CMK (cell line): Measurements from ENCODE around the gene SH2D5.

Source experiments
- DNase-seq: peaks from one replicate; pipeline ENCODE4 v3.0.0-alpha.2; 2010; ENCODE audit warnings: low read depth

SH2D5 gene

DNA sequence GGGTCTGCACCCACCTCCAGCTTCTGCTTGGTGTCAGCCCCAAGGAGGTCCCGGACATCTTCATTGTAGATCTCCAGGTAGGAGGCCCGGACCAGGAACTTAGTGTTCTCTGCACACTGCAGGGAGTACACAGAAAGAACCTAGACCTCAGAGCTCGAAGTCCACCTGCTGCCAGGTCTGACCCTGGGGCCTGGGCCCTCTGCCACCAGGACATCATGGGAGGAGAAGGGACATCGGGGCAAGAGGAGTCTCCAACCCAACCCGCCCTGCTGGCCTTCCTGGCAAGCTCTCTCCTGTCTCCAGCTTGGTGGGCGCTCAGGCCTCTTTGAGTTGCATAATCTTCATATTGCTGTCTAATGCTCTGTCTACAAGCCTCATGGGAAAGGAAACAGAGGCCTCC lies 19.1 kb downstream of the SH2D5 start:
- no peak for DNase-seq

DNA sequence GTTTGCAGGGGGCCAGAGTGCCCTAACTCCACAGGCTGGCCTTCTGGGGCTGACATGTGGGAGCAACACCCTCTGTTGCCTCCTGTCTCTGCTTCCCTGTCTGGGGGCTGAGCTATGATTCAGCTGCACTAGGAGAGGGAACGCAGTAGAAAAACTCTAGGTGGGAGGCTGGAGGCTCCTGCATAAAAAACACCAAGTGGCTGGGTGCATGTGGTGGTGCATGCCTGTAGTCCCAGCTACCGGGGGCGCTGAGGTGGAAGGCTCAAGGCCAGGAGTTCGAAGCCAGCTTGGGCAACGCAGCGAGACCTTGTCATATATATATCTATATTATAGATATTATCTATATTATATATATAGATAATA lies 20.3 kb downstream of the SH2D5 start:
- no peak for DNase-seq

DNA sequence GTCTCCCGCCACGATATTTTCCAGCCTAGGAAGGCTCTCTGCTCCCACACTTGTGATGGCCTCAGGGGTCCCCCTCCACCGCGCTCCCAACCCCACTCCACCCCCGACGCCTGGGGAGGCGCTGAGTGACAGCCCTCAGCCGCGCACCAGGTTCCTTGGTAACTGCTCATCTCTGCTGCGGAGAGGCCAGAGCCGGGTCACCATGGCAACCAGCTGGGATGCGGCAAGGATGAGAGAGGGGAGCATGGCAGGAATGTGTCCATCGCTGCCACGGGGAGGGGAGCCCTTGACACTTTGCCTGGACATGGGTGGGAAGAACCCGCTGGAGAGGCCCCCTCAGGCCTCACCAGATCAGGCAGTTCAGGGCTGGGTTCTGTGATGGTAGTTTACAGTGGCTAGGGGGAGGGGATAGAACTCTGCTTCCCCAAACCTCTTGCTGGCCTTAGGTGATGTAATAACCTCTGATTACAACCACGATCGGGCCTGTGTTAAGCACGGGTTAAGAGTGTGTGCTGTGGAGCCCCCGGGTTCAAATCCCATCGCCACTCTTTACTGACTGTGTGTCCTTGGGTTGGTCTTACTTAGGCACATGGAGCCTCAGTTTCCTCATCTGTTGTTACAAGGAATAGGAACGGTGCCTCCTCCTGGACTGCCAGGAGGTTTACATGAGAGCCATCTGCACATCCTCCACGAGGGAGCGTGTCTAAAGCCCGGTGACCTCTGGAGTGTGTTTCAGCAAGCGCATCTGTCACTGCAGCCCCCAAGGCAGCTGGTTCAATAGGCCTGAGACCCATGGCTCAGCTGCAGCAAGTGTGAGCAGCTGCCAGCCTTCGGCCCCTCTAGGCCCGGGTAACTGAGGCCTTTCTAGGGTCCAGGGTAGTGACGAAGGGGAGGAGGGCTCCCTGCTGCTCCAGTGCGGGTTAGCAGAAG lies 21.0 kb downstream of the SH2D5 start:
- DNase-seq, result no peak

DNA sequence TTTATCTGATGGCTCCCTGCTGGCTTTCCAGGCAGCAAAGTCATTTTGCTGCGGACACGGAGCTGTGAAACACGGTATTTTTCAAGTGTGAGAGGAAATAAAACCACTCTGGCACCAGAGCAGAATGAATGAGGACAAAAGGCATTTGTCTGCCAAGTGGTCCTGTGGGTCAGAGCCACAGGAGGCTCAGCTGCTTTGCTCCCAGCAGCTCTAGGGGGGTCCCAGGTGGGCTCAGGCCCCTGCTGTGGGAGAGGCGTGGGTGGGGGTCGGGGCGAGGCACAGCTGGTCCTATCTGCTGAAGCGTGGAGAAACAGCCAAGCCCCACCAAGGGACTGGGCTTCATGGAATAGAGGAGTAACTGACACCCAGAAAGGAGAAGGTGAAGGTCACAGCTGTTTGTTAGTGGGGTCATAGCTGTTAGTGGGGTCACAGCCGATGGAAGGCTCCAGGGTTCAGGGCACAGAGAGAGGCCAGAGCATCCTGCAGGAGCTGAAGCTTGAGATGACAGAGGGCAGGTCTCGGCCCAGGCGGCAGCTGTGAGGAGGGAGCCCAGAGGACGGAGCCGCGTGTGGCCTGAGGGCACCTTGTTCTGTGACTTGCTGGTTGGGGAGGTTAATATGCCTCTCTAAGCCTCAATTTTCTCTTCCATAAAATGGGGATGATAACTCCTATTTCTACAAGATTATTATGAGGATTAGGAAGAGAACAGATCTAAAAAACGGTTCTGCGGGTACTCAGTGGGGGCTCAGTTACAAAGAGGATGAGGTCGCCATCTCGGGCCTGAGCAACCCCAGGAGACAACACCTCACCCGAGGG lies 21.8 kb downstream of the SH2D5 start:
- no peak for DNase-seq

DNA sequence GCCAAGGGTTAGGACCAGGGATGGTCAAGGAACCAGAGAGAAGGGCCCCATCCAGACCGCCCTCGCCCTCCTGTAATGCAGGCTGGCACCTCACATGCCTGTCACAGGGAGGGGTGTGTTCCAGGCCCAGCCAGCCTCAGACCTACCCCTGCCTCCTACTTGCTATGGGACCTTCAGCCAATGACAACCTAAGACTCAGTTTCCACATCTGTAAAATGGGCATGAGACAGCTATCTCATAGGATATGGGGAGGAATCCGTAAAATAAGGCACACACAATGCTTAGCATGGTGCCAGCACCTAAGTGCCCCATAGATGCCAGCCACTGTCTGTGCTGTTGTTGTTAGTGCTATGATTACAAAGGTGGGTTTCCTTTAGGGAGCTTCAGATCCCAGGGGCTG lies 22.6 kb downstream of the SH2D5 start:
- DNase-seq, result no peak

DNA sequence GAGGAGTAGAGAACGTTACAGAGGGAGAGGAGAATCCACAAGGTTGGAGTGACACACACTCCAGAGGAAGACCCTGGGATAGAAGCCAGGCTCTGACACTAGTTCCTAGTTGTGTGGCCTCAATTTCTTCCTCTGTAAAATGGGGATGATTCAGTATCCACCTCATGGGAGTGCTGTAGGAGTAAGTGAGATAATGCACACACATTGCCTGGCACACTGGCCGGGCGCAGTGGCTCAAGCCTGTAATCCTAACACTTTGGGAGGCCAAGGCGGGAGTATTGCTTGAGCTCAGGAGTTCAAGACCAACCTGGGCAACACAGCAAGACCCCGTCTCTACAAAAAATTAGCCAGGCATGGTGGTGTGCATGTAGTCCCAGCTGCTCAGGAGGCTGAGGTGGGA lies 23.6 kb downstream of the SH2D5 start:
- DNase-seq, result no peak

DNA sequence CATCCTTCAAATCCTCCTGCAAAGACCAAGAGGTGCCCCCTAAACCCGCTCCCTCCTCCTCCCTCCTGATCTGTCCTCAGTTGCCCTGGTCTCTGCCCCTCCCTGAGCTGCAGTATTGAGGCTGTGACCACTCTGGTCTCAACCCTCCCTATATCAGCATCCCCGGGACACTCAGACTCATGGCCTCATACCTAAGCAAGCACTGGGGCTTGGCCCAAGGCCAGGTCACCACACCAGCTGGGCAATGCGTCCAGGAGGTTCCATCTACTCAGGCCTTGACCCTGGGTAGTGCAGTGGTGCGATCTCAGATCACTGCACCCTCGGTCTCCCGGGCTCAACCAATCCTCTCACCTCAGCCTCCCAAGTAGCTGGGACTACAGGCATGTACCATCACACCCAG lies 24.4 kb downstream of the SH2D5 start:
- DNase-seq, result no peak

DNA sequence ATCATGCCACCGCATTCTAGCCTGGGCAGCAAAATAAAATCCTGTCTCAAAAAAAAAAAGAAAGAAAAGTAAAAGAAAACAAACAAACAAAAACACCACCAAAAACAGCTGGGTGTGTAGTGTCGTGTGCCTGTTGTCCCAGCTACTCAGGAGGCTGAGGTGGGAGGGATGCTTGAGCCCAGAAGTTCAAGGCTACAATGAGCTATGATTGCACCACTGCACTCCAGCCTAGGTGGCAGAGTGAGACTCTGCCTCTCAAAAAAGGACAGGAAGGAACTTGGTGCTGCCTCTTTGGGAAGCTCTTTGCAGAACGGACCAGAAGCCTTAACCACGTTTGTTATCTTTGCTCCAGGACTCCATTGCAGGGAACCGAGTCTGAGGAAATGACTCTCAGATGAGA lies 25.7 kb downstream of the SH2D5 start:
- no peak for DNase-seq

DNA sequence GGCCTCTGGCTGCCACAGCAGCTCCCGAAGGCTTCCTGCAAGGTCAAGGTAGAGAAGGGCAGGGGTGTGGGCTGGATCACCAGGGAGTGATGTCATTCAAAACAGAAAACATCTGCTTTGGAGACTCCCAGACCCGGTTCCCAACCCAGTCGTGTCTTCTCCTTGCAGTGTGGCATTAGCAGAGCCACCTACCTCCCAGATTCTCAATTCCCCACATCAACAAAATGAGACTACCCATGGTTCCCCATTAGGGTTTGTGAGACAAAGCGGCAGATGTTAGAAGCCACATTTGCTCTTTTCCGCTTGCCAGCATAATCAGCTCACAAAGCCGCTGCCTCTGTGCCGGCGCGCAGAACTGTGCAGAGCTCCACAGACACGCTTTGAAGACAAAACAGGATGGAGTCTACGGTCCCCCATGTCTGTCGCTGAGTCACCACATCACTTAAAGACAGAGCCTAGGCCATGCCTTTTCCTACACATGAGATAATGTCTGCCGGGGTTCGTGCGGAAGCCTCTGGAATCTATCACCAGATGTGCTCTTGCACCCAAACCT lies 27.2 kb downstream of the SH2D5 start:
- DNase-seq, result no peak

DNA sequence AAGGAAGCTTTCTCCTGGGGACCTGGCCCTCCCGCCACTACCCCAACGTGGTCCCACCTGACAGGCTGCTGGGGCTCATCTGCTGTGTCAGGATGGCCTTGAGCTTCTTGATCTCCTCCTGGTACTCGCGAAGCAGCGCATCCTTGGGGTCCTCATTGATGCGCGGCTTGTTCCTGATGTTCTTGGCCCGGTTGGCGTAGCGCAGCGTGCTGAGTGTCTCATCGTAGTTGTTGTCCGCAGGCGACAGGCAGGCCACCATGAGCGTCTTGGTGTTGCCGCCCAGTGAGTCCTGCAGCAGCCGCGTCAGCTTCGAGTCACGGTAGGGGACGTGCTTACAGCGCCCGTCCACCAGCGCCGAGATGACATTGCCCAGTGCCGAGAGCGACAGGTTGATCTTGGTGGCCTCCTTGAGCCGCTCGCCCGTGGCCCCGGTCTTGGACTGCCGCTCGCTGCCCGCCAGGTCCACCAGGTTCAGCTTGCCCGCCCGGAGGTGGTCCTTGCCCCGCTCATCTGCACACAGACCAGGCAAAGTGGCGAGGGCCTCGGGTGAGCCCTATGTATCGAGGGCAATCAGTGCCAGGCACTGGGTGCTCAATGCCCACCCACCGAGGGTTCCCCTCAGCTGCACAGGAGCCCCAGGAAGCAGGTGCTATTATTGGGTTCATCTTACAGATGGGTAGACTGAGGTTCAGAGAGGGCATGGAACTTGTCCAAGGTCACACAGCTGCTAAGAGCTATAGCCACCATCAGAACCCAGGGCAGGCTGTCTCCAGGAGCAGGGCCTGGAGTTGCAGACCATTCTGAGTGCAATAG lies 27.9 kb downstream of the SH2D5 start:
- DNase-seq, result no peak

DNA sequence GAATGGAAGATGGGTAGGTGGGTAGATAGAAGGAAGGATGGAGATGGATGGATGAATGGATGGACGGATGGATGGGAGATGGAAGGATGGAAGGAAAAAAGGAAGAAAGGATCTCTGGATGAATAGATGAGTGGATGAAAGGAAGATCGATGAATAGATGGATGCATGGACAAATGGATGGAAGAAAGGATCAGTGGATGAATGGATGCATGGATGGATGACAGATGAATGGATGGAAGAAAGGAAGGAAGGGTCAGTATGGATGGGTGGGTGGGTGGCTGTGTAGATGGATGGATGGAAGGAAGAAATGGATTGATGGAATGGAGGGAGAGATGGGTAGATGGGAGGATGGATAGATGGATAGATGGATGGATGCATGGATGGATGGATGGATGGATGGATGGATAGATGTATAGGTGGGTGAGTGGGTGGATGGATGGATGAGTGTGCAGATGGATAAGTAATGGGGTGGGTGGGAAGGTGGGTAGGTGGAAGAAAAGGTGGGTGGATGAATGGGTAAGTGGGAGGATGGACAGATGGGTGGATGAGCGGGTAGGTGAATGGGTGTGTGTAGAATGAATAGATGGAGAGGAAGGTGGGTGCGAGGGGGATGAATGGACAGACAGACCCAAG lies 29.3 kb downstream of the SH2D5 start:
- DNase-seq, result no peak

DNA sequence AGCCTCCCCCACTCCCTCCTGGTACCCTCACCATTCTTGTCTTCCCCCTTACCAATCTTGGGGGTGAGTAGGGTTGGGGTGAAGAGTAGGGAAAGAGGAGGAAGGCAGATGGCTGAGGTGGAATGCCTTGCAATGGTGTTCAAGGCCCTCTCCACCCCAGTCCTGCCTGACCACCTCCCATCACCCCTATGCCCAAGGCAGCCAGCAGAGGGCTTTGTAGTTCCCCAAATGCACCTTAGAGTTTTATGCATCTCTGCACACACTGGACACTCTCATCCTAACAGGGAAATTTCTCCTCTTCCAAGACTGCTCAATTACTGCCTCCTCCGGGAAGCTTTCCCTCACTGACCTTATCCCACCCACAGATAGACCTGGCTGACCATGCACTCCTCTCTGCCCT lies 30.1 kb downstream of the SH2D5 start:
- DNase-seq, result no peak

DNA sequence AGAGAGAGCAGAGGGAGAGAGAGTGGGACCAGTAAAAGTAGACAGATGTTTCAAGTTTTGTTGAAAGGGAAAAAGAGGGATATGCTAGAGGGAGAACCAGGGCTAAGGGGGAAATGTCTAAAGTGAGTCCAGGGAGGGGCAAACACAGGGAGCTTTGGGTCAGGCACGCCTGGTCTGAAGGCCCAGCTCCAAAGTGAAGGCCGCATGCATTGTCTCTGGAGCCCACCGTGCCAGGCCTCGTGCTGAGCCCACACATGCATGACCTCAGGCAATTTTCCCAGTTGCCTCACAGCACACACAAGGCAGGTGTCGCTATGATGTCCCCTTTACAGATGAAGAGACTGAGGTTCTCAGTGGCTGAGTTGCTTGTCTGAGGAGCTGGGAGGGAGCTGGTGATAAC lies 30.7 kb downstream of the SH2D5 start:
- no peak for DNase-seq

DNA sequence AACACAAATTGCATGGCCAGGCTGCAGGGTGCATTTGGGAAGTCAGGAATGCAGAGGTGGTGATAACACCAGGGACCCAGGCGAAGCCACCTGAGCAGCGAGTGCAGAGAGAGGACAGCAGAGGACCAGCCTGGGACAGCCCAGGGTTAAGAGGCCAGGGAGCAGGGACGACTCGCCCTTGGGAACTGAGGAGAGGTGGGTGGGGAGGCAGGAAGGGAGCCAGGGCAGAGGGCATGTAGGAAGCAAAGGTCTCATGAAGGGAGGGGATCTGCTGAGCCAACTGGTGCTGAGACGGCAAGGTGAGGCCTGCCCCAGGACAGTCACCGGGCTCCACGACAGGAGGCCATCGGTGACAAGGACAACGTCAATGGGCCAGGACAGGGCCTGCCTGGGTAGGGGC lies 31.1 kb downstream of the SH2D5 start:
- no peak for DNase-seq

DNA sequence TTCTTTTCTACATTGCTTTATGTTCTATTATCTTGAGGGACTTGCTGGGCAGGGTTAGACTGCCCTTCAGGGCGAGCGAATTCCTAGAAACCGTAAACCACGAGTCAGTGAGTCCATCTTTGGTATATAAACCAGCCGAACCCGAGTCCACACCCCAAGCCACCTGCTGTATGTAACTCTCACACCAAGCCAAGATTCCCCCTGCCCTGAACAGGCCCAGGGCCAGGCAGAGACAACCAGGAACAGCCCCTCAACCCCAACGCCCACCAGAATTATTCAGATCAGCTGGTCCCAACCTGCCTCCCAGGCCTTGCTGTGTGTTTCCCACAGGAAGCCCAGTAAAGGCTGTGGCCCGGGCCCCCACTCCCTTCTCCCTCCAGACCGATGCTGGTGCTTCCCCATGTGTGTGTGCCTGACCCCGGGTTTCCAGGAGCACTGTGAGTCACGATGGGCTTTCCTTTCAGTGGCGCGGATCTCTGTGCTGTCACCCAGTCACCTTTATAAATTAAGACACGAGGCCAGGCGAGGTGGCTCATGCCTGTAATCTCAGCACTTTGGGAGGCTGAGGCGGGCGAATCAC lies 31.8 kb downstream of the SH2D5 start:
- no peak for DNase-seq

DNA sequence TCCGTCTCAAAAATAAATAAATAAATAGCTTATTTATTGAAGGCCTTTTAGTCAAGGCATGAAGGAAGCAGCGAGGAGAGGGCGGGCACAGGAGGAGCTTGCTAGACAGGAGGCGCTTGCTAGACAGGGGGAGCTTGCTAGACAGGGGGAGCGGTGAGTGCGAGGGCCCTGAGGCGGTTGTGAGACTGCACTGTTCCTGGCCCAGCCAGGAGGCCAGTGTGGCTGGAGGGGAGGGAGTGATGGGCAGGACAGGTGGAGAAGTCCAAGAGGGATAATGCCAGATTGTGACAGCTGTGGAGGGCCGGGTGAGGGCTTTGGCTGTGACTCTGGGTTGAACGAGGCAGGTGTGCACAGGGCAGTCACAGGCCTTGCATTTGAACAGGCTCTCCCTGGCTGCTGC lies 32.9 kb downstream of the SH2D5 start:
- DNase-seq, result no peak

DNA sequence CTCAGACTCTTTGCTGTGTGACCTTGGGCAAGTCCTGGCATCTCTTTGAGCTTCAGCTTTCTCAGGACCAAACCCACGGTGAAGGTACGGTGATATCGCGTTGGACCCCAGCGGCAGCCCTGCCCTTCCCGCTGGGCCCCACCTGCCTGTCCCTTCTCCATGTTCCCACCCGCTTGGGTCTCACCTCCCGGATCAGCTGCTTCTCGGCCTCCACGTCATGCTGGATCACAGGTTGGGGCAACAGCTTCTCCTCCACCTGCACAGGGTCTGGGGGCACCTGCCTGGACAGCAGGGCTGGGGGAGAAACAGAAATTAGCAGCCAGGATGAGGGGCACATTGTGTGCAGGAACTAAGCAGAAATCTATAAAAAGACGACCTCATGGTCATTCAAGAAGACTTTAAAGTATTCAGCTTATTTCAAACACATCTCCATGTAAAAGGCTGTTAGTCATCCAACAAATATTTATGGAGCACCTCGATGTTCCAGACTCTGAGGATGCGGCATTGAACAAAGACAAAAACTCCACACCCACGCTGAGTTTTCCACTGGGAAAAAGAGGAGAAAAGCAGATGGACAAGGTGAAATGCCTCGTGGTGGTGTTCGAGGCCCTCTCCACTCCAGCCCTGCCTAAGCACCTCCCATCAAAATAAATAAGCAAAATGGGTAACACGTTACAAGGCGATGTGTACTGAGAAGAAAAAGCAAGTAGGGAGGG lies 34.1 kb downstream of the SH2D5 start:
- DNase-seq, result no peak

DNA sequence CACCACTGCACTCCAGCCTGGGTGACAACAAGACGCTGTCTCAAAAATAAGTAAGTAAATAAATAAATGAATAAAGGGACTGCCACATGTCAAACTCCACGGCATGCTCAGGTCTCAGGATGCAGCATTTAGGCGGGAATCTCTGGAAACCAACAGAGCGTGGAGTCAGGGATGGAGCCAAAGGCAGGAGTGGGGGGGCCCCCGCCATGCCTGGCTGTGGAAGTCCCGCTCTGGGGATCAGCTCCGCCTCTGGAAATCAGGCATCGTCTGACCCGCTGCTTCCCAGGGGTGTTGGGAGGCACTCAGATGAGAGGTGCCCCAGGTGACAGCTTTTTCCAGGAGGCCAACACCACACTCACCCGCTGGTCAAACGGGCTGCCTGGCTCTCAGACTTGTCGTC lies 34.9 kb downstream of the SH2D5 start:
- DNase-seq, result no peak

DNA sequence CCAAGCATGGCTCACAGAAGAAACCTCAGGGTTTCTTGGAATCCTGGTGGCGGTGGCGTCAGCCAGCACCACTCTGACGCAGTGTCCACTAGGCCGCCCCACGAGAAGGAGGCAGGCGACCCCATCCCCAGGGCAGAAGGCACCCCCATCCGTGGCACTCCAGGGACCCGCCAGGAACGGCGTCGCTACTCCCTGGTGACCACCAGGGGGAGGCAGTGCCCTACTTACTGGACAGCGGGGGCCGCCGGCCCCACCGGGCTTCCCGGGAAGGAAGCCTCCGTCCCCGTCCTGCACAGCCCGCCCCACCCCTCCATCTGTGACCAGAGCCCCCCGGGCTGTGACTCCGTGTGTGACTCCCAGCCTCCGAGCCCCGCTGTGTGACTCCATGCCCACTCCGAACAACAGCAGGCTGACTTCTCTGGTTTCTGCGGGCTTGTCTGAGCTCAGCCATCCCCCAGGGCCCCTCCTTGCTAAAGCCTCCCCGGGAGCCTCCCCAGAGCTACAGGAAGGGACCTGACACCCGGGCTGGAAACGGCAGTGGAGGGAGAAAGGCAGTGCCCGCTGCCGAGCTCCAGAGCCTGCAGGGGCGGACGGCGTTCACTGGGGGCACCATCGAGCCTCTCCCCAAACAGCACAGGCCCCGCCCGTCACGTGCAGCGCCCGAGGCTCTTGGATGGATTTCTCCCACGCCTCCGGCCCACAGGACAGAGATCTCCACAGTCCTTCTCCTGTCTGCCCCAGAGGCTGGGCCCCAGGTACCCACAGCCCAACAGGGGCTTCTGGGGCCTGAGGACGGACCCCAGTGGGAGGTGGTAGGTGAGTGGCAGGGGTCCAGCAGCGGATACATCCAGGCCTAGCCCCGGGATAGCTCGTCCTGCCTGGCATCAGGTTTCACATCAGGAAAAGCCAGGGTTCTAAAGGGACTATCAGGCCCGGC lies 35.8 kb downstream of the SH2D5 start:
- peak; percentile 76 for DNase-seq

DNA sequence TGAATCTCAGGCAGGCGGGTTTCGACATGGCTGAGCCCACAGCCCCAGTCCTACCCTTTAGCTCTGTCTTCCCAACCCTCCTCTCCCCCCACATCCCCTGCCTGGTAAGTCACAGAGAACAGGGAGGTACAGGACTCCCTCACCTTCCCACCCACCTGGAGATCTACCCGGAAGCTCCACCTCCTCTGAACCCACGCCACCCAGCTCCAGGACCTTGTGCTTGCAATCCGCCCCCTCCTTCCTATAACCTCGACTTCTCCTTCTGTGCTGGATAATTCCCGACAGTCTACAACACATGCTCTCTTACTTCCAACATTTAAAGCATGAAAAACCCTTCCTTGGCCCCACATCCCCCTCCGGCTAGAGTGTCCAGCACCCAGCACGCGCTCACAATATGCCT lies 37.0 kb downstream of the SH2D5 start:
- DNase-seq, result no peak
